HG02763 (cell line): ENCODE measurements around the gene SLC16A5.

Experiments used
- ATAC-seq: cut with Tn5 transposase; IDR thresholded peaks from one replicate; pipeline ENCODE4 v1.9.1; 2021; ENCODE audit warnings: mild to moderate bottlenecking, moderate library complexity; ENCODE audit not compliant: unreplicated experiment

SLC16A5 gene

GRCh38 chr17:75155191-75155601 is 67.4 kb downstream of the SLC16A5 start:
- no peak for ATAC-seq
